Fibroblast of the conjunctiva (primary cell): ENCODE results near the gene OTP.

Experiments used
- DNase-seq: peaks from one replicate; pipeline ENCODE4 v3.0.0-alpha.2; 2010; ENCODE audit warnings: low read depth

OTP gene

DNA sequence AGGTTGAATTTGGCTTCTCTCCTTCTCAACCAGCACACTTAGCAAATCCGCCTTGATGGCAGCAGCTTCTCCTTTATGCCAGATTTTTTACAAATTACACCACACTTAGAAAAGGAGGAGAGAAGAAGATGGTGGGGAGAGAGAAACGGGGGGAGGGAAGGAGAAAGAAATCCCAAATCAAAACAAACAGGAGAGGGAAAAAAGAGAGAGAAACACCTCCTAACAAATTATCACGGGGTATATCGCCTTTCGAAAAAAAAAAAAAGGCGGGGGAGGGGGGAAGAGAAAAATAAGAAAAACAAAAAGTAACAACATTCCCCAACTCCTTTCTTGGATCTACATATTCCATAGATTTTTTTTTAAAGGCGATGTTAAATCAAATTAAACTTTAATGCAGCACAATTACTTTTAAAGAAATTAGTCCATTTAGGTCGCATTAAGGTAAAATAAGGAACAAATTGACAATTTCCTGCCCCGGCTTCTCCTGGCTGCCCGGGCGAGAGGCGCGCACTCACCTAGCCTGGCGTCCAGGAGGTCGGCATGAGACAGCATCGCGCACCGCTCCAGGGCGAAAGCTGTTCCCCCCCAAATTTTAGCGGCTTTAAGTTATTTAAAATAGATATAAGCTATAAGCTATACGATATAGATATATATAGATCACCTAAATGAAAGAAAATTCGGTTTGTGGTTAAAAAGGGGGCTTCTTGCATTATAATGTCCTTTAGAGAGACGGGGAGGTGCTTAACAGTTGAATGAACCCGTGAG is at the start of gene OTP:
OTP (minus strand) TSS at position 716 of the 765 bp plus-strand sequence; CDS start at position 552, 164 bp downstream.
- no peak for DNase-seq

DNA sequence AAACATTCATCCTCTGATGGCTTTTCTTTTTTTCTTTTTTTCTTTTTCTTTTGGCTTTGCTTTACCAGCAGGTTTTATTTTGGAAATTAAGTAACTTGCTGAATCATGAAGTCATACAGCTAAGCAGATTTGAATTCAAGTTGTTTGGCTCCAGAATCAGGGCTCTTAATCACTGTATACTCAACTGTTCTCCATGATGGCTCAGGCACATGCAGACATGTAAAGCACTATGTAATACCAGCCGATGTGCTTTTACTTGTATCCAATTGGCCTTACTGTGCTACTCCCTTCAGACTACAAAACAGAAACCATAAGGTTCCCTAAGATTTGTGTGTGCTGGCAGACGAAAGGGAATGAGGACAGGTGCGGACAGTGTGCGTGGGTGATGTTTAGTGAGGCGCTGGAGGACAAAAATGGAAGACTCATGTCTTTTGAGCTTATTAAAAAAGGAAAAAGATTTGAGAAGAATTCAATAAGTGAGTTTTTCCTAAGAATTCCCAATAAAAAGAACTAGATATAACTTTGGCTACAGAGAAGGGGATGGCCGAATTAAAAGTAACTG is 44.7 kb upstream of the OTP start:
- no peak for DNase-seq

DNA sequence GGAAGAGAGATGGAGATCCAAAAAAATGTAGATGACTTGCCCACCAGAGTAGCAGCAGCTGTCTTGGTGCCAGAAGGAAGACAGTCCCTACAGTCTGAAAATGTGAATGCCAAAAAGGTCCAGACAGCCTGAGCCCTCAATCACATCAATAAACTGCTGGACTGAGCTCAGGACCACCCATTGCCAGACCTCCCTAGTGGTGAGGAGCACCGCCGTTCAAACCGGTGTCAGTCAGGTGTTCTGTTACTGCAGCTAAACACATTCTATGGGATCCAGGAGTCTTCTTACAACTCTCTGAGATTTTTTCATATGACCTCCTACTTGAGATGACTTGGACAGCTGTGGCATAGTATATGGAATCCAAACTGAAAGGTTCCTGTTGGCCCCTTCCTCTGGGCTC is 32.0 kb upstream of the OTP start:
- no peak for DNase-seq

DNA sequence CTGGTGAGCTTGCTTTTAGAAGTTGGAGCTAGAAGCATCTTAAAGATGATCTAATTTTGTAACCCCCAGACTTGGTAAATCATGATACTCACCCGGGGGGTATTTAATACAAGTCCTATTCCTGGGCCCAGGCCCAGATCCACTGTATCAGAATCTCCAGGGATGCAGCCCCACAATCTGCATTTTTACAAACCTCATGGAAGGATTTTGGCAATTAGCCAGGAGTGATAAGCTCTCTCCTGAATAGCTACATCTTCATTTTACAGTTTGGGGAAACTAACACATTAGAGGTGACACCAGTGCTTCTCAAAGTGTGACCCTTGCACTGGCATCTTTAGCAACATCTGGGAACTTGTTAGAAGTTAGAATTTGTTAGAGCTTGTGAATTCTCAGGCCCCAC is 31.2 kb upstream of the OTP start:
- no peak for DNase-seq

DNA sequence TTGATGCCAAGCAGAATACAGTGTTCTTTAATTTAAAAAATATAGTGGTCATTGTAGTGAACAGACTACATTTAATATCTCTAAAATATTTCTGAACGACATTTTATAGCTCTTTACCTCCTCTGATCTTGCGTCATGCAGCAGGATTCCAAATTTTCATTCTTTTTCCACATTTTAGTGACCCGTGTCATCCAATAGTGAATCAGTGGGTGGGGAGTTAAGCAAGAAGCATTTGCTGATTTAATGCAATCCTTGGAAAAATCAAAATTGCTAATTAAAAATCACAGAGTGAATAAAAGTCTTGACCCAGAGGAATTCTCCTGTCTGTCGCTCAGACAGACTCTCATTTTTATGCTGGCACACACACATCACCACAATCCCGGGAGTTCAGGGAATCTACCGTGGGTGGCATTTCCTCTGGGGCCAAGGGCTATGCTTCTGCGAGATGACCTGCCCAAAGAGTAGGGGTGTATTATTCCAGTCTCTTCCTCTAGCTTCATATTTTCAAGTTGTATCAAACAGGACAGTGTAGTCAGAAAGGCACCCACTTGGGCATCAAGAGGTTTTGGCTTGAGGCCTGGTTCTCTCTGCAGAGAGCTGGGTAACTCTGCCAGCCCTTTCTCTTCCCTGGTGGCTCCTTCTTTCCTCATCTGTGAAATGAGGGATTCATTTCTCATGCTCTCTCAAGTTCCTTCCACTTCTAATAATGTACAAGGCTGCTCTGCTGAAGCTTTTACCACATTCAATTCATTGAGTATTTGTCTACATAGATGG is 24.8 kb upstream of the OTP start:
- no peak for DNase-seq

DNA sequence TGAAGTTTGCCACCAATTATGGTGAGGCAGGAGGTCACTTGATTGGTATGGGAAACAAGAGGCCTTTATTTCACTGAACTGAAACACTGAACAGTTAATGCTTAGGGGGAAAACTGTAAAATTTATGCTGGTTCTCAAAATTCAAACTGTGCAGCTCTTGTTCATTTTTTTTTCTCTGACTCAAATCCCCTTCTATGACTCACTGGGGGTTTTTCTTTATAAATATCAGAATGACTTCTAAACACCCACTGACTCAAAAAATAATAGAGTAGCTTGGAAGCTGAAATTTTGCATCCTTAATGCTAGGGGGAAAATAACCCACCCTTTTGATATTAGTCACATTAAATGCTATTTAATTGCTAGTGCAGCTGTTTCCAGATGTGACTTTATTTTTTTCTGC is 24.1 kb upstream of the OTP start:
- no peak for DNase-seq

DNA sequence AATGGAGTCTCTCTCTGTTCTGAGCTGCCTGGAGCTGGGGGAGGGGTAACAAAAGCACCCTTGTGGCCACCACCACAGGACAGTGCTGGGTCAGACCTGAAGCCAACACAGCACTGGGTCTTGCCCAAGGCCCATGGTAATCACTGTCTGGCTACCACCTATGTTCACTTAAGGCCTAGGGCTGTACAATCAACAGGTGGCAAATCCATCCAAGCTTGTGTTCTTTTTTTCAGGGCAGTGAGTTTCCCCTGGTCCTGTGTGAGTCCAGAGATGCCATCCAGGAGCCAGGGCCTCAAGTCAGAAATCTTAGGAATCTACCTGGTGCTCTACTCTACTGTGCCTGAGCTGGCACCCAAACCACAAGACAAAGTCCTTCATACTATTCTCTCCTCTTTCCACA is 20.1 kb upstream of the OTP start:
- DNase-seq, result no peak

DNA sequence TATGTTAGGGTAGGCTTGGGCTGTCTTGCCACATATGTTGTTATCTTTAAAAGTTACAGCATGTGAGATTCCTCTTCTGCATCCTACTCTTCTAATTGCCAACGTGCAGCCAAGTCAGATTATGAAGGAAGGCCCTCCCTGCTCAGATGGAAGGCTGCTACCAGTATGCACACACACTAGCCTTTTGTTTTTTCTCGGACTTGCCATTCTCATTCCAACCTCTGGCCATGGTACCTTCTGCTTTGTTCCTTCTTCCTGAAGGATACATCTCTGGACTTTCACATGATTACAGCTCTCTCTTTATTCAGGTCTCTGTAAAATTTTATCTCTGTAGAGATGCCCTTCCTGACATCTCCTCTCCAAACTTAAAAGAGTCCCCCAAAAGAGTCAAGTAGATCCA is 12.8 kb upstream of the OTP start:
- no peak for DNase-seq

DNA sequence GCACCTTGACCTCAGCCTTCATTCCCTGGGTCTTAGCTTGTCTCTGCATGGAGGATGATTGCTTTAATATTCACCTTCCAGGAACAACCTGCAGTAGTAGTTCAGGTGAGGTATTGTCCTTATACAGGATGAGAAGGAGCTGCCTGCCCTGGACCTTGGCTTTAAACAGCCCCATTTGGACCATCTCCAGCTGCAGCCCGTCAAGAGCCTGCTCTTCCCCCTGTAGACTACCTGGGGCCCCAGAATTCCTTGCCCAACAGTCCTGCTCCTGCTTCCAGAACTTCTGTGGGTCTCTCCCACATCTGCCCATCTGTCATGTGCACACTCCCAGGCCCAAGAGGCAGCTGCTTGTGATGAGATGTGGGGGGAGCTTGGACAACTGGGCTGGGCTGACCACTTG is 12.2 kb upstream of the OTP start:
- DNase-seq, result no peak

DNA sequence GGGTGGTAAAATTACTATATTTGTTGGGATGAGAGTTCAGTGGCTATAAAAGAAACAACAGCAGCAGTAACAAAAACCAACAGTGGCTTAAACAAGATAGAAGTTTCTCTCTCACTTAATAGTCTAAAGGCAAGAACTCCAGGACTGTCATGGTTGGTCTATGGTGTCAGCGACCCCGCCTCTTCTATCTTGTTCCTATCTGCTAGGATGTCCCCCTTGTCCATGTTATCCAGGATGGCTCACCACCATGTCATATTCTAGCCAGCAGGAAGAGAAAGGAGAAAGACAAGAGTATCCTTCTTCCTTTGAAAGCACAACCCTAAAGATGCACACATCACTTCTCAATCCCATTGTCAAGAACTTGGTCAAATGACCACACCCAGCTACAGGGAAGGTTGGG is 11.3 kb upstream of the OTP start:
- DNase-seq, result no peak

DNA sequence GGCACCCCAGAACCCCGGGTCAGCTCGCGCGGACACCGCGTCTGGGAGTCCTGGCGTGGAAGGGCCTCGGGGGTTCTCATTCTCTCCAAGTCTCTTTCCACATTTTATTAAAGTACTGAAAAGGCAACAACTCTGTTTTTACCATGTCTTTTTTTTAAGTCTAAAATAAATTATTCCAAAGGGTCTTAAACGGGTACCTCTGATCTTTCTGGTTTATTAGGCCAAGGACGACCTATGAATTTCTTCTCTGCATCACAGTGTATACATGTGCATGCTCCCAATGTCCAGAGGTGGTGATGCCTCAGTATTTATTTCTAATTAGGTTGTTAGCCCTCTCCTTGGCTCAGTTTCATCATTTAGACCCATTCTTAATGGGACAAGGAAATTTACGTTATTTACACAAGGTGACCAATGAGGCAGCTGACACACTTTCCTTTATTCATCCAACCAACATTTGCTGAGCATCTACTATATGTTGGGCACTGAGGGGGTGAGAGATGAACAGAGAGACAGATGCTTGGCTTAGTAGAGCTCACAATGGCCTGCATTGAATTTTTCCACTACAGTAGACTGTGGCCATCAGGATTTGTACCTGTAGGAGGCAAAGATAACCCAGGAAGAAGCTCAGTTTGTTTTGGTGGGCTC is 7.6 kb upstream of the OTP start:
- no peak for DNase-seq

DNA sequence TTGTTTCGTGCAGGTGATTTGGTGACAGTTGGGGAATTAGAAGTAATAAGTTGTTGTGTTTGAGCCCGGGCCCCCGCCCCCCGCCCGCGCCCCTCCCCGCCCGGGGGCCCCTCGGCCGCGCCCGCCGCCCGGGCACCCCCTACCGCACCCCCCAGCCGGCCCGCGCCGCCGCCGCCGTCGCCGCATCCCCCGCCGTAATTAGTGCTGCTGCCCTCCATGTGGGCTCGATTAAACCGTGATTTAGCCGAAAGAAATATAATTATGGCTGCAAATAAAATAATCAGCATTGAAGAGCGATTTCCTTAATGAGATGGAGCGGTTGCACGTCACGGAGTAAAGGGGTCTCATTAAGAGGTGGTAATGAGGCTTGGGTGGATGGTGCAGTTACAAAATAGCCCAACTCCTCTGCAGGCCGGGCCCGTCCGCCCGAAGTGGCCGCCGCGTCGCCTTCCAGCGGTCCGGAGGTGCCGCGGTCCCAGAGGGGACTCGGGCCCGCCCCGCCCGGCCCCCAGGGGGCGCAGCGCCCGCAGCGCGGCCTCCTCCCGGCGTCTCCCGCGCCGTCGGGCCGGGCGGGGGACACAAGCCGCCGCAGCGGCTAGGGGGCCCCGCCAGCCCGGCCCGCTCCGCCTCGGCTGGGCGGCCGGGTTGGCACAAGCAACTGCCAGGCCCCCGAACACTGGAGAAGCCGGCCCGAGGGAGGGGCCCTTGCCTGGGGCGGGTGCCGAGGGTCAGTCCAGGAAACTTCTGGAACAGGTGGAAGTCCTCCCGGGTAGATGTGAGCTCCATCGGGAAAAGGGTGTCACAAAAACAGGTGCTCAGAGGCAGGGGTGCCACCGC is 6.9 kb upstream of the OTP start:
- DNase-seq, result no peak

DNA sequence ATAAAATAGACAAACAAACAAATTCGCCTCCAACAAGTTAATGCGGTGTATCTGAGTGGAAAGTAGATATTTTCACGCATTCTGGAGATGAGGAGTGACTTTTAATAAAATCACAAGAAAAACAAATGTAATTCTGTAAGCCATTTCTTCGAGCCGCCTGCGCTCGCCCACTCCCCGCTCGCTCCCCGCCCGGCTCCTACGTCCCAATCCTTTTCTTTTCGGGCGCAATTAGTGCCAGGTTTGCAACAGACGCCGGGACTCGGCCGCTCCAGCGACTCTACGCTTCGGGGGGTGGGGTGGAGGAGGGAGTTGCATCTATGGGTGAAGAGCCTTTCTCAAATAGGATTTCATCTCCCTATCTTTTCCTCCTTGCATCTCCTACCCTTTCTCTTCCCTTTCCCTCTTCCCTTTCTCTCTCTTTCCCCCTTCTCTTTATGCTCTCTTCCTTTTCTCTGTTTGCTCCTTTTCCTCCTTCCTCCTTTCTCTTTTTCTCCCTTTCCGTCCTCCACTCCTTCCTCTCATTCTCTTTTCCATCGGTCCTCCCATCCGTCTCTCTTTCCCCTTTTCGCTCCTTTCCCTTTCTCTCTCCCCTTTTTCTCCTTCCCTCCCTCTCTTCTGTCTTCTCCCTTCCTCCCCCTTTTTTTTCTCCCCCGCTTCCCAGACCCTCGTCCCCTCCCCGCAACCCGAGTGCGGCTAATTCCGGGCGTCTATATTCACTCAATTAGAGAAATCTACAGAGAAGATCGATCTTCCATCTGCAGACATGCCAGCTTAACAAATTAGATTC is 6.1 kb upstream of the OTP start:
- no peak for DNase-seq

DNA sequence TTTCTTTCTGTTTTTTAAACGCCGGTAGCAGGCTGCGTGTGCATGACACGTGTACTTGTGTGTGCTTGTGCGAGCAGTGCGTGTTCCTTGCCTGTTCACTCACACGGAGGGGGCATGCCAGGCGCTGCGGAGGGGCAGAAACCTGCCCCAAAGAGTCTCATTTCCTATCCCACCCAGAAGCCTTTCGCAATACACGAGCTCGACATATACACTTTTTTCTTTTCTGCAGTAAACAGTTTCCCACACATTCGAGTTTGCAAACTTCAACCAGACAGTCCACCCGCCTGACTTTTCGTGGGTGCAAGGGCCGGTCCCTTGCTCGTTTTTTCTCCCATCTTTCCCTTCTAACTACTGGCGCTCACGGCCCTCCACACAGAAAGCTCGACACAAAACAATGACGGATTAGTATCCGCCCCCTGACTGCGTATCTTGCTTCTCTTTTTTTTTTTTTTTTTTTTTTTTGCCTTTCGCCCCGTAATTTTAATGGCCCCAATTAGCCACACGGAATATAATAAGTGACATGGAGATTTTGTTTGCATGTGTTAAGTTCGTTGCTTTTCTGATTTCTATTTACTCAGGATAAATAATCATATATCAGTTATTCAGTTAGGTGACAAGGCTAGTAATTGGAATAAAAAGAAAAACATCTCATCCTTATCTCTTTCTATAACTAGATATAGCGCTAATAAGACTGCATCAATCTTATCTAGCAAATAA is 5.3 kb upstream of the OTP start:
- DNase-seq, result no peak

DNA sequence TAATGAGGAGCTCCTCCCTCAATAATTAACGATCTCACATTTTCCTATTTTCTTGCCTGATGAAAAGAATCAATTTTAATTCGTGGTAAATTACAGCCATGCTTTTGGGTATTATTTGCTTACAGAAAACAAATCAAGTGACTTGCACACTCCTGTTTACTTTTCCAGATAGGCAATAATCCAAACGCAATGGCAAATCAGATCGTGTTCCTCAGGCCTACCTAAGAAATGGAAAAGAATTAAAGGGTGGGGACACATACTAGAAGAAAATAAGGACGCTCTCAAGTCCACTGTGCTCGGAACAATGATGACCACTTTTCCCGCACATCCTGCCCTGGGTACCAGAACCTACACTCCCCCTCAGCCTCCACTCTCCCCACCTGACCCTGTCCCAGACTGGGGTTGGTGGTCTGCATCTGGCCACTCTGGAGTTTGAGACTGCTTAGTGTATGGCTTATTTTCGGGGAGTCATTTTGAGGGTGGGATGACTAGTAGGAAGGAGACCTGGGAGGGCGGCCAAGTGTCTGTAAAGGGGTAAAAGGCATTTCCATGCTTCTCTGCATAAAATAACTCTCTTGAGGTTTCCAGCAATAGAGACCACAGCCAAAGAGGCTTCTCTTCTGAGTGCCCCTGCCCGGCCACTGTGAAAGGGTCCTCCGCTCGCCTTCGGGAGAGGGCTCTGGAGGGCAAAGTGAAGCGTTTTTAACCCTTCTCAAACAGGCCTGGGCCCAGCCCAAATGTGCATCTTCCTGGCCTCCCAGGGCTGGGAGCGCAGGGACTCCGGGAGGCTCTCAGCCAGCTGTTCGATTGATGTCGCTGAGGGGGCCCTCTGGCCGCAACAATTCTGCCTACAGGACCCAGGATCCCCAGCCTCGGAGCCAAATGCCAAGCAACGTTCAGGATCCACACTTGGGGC is 4.5 kb upstream of the OTP start:
- DNase-seq, result no peak

DNA sequence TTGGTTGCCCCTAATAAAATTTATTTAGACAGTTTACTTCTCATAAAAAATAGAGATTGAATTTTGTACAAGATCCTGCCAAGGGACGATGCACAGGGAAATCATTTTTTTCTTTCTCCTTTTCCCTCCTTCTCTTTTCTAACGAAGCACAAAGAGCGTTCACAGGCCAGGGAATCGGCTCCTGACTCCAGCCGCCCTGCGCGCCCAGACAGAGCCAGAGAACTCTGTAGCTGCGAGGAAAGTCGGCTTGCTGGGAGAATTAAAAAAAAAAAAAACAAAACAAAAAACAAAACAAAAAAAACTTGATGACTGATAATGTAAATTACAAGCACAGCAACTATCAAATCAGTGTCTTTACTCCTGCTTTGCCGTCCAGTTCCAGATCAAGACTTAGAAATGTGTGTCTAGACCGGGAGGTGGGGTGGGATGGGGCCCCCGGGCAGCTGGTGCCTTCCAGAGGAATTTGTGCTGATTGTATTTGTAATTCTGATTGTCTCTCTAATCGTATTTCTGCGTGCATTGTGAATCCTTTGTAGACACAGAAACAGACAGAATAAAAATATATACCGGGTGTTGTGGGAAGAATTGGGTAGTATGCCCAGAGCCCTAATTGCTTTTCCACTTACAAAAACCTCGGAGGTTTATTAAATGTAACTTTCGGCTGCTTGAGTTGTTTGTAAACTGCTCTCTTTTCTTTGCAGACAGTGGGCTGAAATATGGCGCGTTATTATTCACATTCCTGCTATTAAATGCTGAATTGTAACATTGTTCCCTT is 3.6 kb upstream of the OTP start:
- no peak for DNase-seq

DNA sequence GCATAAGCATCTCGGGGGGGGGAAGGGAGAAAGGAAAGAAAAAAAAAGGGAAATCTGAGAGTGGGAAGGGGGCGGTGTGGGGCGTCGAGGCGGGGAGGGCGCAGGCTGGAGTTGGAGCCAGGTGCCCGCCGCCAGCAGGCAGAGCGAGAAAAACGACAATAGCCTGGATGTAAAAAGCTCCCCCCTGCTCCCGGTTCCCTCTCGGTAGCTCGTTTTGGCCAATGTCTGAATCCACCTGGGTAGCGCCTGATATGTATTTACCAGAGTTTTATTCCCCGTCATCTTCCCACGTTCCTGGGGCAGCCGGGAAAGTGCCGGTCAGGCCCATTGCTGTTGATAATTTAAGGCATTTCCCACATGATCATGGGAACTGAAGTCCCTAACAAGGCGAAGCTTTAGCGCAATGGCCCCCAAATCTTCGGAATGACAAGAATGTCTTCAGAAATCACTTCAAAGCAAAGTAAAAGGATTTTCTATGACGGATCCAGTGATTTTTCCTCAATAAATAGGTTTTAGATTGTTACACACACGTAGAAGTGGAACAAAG is 3.0 kb upstream of the OTP start:
- DNase-seq, result no peak
